Measurements from ENCODE around the gene UTS2R. TPM values are rescaled to one million over a fixed set of nuclear protein-coding genes. Genes with fewer than 3 reads are reported as not detected.

UTS2R gene
- polyA plus RNA-seq, 1 donor (not counting 4 experiments of a cell fraction or from before 2014, with no cell fraction given): not detected

DNA sequence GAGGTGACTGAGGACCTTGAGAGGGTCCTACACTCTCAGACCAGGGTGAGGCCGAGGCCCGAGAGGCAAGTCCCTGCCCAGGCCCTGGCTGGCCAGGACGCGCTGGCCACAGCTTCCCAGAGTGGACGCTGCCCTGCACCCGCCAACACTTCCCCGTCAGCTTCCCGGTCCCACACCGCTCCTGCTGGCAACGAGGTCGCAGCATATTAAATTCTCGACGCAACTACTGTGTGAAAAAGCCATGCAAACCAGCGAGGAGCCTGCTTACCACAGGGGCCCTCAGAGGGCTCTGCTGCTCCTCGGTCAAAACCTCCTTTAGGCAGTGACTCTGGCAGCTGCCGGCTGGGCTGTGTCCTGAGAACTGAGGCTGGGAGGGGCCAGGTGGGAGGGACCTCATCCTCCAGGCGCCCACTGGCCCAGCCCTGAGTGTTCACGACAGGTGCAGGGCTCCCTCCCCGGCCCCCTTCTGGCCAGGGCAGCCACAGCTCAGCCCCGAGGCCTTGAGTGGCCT is 14.7 kb upstream of the UTS2R start:
- dilution Hi-C loops (cut with MboI; ENCODE audit: extremely low pct_ligation_motif_present, low sequenced_read_pairs): no loop called here
- TF ChIP-seq, protein P1, sequence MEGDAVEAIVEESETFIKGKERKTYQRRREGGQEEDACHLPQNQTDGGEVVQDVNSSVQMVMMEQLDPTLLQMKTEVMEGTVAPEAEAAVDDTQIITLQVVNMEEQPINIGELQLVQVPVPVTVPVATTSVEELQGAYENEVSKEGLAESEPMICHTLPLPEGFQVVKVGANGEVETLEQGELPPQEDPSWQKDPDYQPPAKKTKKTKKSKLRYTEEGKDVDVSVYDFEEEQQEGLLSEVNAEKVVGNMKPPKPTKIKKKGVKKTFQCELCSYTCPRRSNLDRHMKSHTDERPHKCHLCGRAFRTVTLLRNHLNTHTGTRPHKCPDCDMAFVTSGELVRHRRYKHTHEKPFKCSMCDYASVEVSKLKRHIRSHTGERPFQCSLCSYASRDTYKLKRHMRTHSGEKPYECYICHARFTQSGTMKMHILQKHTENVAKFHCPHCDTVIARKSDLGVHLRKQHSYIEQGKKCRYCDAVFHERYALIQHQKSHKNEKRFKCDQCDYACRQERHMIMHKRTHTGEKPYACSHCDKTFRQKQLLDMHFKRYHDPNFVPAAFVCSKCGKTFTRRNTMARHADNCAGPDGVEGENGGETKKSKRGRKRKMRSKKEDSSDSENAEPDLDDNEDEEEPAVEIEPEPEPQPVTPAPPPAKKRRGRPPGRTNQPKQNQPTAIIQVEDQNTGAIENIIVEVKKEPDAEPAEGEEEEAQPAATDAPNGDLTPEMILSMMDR (optimal IDR thresholded peaks at IDR 0.05 in 1 of 3, IDR thresholded peaks at IDR 0.05 in 1 of 3, conservative IDR thresholded peaks at IDR 0.05 in 1 of 3; ENCODE audit: extremely low read depth in 1 of 3, insufficient read depth in 2 of 3, low read length in 3 of 3): no peak
- no peak for TF ChIP-seq EZH2 (IDR thresholded peaks at IDR 0.05; ENCODE audit: low read length)
- Histone ChIP-seq H3K36me3 (ENCODE audit: control insufficient read depth in 2 of 2, extremely low read depth in 1 of 2, insufficient read depth in 2 of 2, low read length in 2 of 2) (no peaks in the 10 kb centered on the region), H4K20me1 (ENCODE audit: control insufficient read depth, extremely low read depth, insufficient read depth, low read length) (peaks cover 4% of the 10 kb centered on the region), H3K9me3 (ENCODE audit: control insufficient read depth, low read depth, low read length) (no peaks in the 10 kb centered on the region), H3K4me1 (ENCODE audit: control insufficient read depth, extremely low read depth, insufficient read depth, low read length) (peaks cover 14% of the 10 kb centered on the region), H3K4me2 (ENCODE audit: control insufficient read depth, extremely low read depth, insufficient read depth, low read depth, low read length) (no peak overlapping the region), H3K9me1 (ENCODE audit: control insufficient read depth, extremely low read depth, insufficient read depth, low read length) (no peaks in the 10 kb centered on the region), H3K4me3 (ENCODE audit: control insufficient read depth in 2 of 3, extremely low read depth in 1 of 3, insufficient read depth in 2 of 3, low read depth in 1 of 3, low read length in 3 of 3) (no peak overlapping the region), H3K27ac (ENCODE audit: control insufficient read depth, insufficient read depth, low read length) (no peak overlapping the region), H3K79me2 (ENCODE audit: control insufficient read depth, insufficient read depth, low read length) (no peaks in the 10 kb centered on the region), H3K9ac (ENCODE audit: control insufficient read depth, extremely low read depth, insufficient read depth, low read length) (no peak overlapping the region), H2AFZ (ENCODE audit: control insufficient read depth, low read length) (no peak overlapping the region), H3K27me3 (ENCODE audit: control insufficient read depth, extremely low read depth, insufficient read depth, low read length) (peaks cover 24% of the 10 kb centered on the region)
- DNase-seq (ENCODE audit: low read depth, low spot score) (no peak), FAIRE-seq (no peak)

DNA sequence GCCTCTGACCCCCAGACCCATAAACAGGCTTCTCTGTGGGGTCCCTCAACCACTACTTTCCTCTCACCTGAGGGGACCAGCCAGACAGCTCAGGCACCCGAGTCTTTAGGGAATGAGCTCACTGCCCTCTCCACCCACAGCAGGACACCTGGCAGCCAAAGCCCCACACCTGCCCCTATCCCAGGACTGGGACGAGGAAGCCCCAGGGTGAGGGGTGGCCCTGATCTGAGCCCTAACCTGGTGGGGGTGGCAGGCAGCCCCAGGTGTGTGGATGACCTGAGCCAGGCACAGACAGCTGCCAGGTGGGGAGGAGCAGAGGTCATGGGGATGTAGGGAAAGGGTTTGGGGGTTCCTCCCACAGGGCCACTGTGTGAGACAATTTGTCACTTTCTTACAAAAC is 14.2 kb upstream of the UTS2R start:
- H3K79me2 ChIP-seq (ENCODE audit: control insufficient read depth, insufficient read depth, low read length): no peaks in the 10 kb centered on the region
- no peak overlapping the region for H3K4me2 ChIP-seq (ENCODE audit: control insufficient read depth, extremely low read depth, insufficient read depth, low read depth, low read length)
- no peak for FAIRE-seq
- no peaks in the 10 kb centered on the region for H3K9me1 ChIP-seq (ENCODE audit: control insufficient read depth, extremely low read depth, insufficient read depth, low read length)
- peaks cover under 1% of the 10 kb centered on the region for H4K20me1 ChIP-seq (ENCODE audit: control insufficient read depth, extremely low read depth, insufficient read depth, low read length)
- TF ChIP-seq EZH2 (IDR thresholded peaks at IDR 0.05; ENCODE audit: low read length): no peak
- TF ChIP-seq, protein P1 (optimal IDR thresholded peaks at IDR 0.05 in 1 of 3, IDR thresholded peaks at IDR 0.05 in 1 of 3, conservative IDR thresholded peaks at IDR 0.05 in 1 of 3; ENCODE audit: extremely low read depth in 1 of 3, insufficient read depth in 2 of 3, low read length in 3 of 3): no peak
- no peaks in the 10 kb centered on the region for H3K36me3 ChIP-seq (ENCODE audit: control insufficient read depth in 2 of 2, extremely low read depth in 1 of 2, insufficient read depth in 2 of 2, low read length in 2 of 2)
- no peak overlapping the region for H3K9ac ChIP-seq (ENCODE audit: control insufficient read depth, extremely low read depth, insufficient read depth, low read length)
- dilution Hi-C loops (cut with MboI; ENCODE audit: extremely low pct_ligation_motif_present, low sequenced_read_pairs): no loop called here
- no peaks in the 10 kb centered on the region for H3K9me3 ChIP-seq (ENCODE audit: control insufficient read depth, low read depth, low read length)
- DNase-seq (ENCODE audit: low read depth, low spot score): no peak
- H3K27me3 ChIP-seq (ENCODE audit: control insufficient read depth, extremely low read depth, insufficient read depth, low read length): peaks cover 21% of the 10 kb centered on the region
- H2AFZ ChIP-seq (ENCODE audit: control insufficient read depth, low read length): no peak overlapping the region
- H3K4me1 ChIP-seq (ENCODE audit: control insufficient read depth, extremely low read depth, insufficient read depth, low read length): peaks cover 14% of the 10 kb centered on the region
- H3K4me3 ChIP-seq (ENCODE audit: control insufficient read depth in 2 of 3, extremely low read depth in 1 of 3, insufficient read depth in 2 of 3, low read depth in 1 of 3, low read length in 3 of 3): no peak overlapping the region
- no peak overlapping the region for H3K27ac ChIP-seq (ENCODE audit: control insufficient read depth, insufficient read depth, low read length)
